Activated naive CD8-positive, alpha-beta T cell treated with anti-CD3 and anti-CD28 coated beads, Interleukin-2, amount 10 ng/mL, durations not matched to agents 7 days and 5 days (primary cell): Measurements from ENCODE around the gene JAZF1. TPM values are rescaled to one million over a fixed set of nuclear protein-coding genes. Genes with fewer than 3 reads are reported as not detected.
"Not testable (repeated sequence)": the region's sequence is repeated elsewhere in the genome, so short reads cannot be mapped to it uniquely, and the experiment has no call there.

Source experiments
- ATAC-seq: fragments of 150-1000 bp; cut with Tn5 transposase; one replicate; pipeline ENCODE4 v1.10.0; 2021; ENCODE audit warnings: low read depth, moderate library complexity
- POLR2A ChIA-PET: fragments of 350-600 bp; sonication (Branson Sonifier 250); formaldehyde crosslinking; loops from one replicate; lab custom pipeline; 2021; ENCODE audit warnings: antibody characterized with exemption; lab: Charles Lee
- DNase-seq: peaks from one replicate; pipeline ENCODE4 v3.0.0; 2021
- H3K27ac Mint-ChIP-seq: one replicate; pipeline ENCODE4 v1.8.0; 2022; ENCODE audit warnings: mild to moderate bottlenecking, mixed read lengths
- H3K27me3 Mint-ChIP-seq: one replicate; pipeline ENCODE4 v1.8.0; 2022; ENCODE audit warnings: mild to moderate bottlenecking, moderate library complexity, mixed read lengths
- H3K36me3 Mint-ChIP-seq: one replicate; pipeline ENCODE4 v1.8.0; 2021; ENCODE audit warnings: mild to moderate bottlenecking, mixed read lengths
- H3K4me1 Mint-ChIP-seq: one replicate; pipeline ENCODE4 v1.8.0; 2021; ENCODE audit warnings: mixed read lengths
- H3K4me3 Mint-ChIP-seq: one replicate; pipeline ENCODE4 v1.8.0; 2022; ENCODE audit warnings: mild to moderate bottlenecking, moderate library complexity, mixed read lengths
- H3K9me3 Mint-ChIP-seq: one replicate; pipeline ENCODE4 v1.8.0; 2021; ENCODE audit warnings: mixed read lengths
- total RNA-seq, 2 experiments: library from RNA; stranded (reverse); gene quantifications; one replicate each; pipeline ENCODE4 v1.2.3, GENCODE V29; 2021

Gene JAZF1
- total RNA-seq, 2 experiments from 2014 or later: 4.4 to 4.7 TPM

DNA sequence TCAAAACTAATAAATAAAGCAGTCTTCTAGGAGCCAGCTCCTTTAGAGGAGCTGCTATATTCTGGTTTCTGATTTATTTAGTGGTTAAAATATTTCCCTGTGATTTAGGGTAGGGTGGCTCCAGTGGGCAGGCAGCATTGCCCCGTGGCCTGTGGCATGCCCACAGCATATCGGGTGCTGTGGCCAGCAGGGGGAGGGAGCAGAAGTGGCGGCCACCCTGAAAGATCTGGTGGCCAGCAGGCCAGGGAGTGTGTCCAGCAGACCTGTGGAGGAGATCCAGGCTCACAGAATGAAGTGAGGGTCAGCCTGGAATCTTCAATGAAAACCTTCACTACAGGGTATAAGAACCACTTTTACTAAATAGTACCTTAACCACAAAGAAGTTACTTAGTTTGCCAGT is 251.5 kb downstream of the JAZF1 start:
- Mint-ChIP-seq H3K27ac (no peak overlapping the region), H3K36me3 (no peaks in the 10 kb centered on the region), H3K27me3 (peaks cover 2% of the 10 kb centered on the region), H3K4me1 (peaks cover 5% of the 10 kb centered on the region), H3K9me3 (no peaks in the 10 kb centered on the region), H3K4me3 (no peak overlapping the region)
- DNase-seq (no peak), ATAC-seq (no peak)
- POLR2A ChIA-PET: no interaction called here

DNA sequence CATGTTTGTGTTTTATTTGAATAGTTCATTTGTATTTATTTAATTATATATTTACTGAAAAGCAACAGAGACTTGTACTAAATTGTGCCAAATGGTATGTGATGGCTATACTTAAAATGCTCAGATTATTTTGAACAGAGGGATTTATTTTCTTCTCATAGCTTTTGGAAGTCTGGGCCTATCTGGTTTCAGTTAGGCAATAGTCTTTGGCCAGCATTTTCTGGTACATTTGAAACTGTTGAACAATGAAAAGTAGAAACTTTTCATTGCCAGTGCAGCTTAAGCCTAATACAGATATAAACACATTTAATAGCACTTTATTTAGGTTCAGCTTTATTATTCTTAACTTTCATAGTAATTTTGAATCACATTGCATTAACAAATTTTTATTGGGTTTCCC is 252.6 kb downstream of the JAZF1 start:
- ATAC-seq: no peak
- Mint-ChIP-seq H3K4me1 (peaks cover 3% of the 10 kb centered on the region), H3K27me3 (peaks cover 2% of the 10 kb centered on the region), H3K4me3 (no peak overlapping the region), H3K9me3 (no peaks in the 10 kb centered on the region), H3K27ac (no peak overlapping the region), H3K36me3 (no peaks in the 10 kb centered on the region)
- no peak for DNase-seq
- POLR2A ChIA-PET: no interaction called here

DNA sequence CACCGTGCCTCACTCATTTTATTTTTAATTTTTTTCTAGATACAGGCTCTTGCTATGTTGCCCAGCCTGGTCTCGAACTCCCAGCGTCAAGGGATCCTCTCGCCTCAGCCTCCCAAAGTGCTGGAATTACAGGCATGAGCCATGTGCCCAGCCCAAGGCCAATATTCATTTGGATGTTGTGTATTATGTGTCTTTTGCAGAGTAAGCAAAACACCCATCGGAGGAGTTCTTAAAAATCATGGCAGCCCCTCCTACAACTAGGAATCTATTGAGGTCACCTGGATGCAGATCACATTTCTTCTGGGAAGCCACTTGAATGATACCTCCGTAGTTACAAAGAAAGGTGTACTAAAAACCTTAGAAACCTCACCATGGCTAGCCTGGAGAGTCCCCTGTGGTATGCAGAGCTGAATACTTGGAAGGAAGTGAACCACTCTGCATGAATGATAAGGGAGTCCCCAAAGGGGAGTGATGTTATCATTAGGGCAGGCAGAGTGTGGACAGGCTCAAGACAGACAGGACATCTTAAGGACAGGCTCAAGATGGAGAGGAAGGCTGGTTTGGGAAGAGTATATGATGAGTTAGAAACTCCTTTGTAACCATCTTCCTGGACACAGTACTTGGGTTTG is 254.9 kb downstream of the JAZF1 start:
- no peak overlapping the region for H3K4me3 Mint-ChIP-seq
- no peak for ATAC-seq

DNA sequence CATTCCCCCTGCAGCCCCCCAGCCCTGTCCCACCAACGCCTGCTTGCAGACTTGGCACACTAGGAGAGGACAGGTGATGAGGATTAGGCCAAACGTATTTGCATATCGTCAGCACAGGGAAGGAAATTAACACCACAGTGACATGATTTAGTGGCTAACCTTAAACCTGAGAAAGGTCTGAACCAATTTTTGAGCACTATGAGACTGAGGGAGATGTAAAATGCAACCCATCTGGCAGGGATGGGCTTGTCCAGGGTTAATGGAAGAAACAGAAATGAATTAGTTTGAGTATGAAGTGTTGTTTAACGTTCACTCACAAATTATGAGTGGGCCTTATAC is 257.0 kb downstream of the JAZF1 start:
- peaks cover 3% of the 10 kb centered on the region for H3K4me1 Mint-ChIP-seq
- no peak overlapping the region for H3K27ac Mint-ChIP-seq
- POLR2A ChIA-PET: no interaction called here

More for the DNA sequence above, 254.9 kb downstream of the JAZF1 start:
- POLR2A ChIA-PET: no interaction called here
- H3K27me3 Mint-ChIP-seq: peaks cover 2% of the 10 kb centered on the region
- H3K9me3 Mint-ChIP-seq: no peaks in the 10 kb centered on the region
- no peaks in the 10 kb centered on the region for H3K36me3 Mint-ChIP-seq
- H3K4me1 Mint-ChIP-seq: peaks cover 3% of the 10 kb centered on the region
- no peak overlapping the region for H3K27ac Mint-ChIP-seq
- DNase-seq: no peak

DNA sequence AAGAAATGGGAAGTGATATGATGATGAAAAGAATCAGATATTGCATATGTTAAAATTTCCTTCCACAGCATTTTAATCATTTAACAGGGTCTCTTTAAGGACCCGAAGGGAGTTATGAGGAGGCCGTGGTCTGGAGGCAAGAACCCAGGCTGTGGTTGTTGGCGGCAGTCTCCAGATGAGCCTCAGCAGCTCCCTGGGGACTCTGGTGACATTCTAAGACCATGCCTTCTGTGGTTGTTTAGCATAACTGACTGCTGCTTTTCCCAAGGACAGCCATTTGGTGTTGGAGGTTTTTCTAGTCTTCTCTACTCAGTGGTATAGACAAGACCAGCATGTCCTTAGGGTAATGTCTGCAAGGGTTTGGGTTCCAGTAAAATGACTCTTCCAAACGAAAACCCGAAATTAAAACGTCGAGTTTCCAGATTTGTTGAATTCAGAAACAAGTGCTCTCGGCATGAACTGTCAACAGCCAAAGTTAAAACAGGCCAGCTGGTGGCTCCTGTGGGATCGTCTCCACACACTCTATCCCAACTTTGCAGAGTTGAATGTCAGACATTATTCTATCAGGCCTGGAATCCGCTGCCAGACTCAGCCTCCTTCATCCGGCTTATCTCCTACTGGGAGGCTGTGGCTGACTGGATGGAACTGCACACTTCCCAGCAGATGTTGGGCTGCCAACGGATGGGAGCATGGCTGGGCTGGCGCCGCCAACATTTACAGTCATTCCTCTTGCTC is 257.5 kb downstream of the JAZF1 start:
- Mint-ChIP-seq H3K27ac (no peak overlapping the region), H3K4me3 (no peak overlapping the region), H3K36me3 (no peaks in the 10 kb centered on the region), H3K9me3 (no peaks in the 10 kb centered on the region), H3K27me3 (no peaks in the 10 kb centered on the region), H3K4me1 (peaks cover 3% of the 10 kb centered on the region)
- no peak for ATAC-seq
- DNase-seq: no peak
- POLR2A ChIA-PET: no interaction called here

More for the DNA sequence above, 257.0 kb downstream of the JAZF1 start:
- DNase-seq: no peak
- Mint-ChIP-seq H3K27me3 (no peaks in the 10 kb centered on the region), H3K9me3 (no peaks in the 10 kb centered on the region), H3K36me3 (no peaks in the 10 kb centered on the region), H3K4me3 (no peak overlapping the region)
- no peak for ATAC-seq

DNA sequence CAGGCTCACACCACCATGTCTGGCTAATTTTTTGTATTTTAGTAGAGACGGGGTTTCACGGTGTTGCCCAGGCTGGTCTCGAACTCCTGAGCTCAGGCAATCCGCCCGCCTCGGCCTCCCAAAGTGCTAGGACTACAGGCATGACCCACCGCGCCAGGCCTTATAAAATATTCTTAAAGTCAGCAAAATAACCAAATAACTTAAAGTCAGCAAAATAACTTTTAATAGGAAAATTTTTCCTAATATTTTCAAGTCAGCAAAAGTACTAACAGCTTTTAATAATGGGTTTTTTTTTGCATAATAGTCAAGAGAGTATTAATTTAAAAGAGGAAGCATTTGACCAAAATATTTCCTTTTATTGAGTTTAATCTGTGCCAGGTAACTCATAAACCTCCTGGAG is 258.2 kb downstream of the JAZF1 start:
- H3K9me3 Mint-ChIP-seq, POLR2A ChIA-PET, DNase-seq, H3K36me3 Mint-ChIP-seq, ATAC-seq, H3K27ac Mint-ChIP-seq, H3K4me3 Mint-ChIP-seq, H3K27me3 Mint-ChIP-seq, H3K4me1 Mint-ChIP-seq: not testable (repeated sequence)

DNA sequence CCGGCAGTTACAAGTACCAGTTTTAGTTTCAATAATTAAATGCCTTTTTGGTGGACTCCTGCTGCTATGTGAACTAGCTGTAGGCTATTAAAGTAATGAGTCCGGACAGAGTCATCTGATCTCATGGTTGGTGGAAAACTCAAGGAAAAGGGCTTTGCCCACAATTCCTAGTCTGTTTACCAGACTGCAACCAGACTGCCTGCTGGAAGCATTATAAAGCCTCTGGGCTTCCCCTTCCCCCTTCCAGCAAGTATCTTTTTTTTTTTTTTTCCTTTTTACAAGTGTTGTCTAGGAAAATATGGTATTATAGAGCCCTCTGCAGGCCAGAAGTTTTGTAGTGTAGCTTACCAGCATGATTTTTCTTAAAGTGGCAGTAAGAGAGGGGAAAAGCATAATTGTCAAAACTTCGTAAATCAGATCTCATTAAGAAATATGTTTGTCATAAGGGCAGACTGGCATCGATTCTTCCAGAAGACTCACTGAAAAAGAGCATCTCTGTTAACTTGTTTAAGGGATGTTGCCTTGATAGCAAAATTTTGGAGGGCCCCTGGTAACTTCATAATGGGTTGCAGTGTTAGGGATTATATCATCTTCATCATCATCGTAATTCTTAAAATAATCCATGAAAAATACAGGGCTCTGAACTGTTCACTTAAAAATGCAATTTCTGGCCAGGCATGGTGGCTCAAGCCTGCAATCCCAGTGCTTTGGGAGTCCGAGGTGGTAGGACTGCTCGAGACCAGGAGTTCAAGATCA is 259.3 kb downstream of the JAZF1 start:
- Mint-ChIP-seq H3K27me3 (no peaks in the 10 kb centered on the region), H3K4me3 (no peak overlapping the region), H3K4me1 (peaks cover 3% of the 10 kb centered on the region), H3K27ac (no peak overlapping the region), H3K9me3 (no peaks in the 10 kb centered on the region), H3K36me3 (no peaks in the 10 kb centered on the region)
- ATAC-seq (peak; percentile 26), DNase-seq (no peak)
- POLR2A ChIA-PET: interaction anchor here (0.7 kb wide), 1 partner anchor 182 kb away, joined by 3 read pairs; no protein-coding TSS in a partner anchor

DNA sequence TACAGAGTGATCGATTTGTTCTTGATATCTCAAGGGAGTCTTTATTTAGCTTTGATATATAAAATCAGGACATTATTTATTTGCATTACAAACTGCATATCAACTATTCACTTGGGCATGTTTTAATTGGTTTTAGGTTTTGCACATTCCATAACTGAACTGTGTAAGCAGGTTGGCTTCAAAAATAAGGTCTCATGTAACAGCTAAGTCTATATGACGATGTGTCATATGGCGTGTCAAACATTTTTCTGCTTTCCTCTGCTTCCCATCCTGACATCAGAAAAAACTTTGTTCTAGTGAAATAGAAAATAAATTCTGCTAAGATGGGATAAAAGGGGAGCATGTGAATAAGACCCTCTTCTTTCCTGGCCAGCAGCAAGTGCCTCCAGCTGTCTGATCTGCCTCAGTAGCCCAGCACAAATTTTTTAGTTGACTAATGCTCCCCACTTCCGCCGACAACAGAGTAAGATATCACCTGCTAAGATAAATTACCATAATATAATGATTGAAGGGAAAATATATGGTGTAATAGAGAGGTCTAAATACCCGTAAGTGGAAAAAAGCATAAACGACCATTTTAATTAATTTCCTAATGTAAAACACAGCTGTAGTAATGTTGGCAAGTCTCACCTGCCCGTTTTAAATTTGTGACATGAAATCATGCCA is 260.2 kb downstream of the JAZF1 start:
- ATAC-seq: no peak
- no peaks in the 10 kb centered on the region for H3K4me1 Mint-ChIP-seq

DNA sequence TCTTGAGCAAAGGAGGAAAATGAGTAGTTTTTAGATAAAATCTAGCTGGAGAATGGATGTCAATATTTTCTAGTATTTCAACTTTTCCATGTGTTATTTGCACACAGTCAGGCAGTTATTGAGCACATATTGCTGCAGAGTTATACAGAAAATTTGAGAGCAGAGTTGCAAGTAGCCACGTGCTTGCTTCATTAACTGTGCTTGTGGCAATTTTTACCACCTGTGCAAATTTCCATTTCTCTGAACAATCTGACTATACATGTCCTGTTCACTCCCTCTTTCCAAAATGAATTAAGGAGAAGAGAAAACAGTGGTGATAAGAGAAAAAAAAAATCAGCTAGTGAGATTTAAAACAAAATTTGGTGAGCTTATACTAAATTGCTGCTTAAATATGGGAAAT is 262.1 kb downstream of the JAZF1 start:
- POLR2A ChIA-PET: no interaction called here
- Mint-ChIP-seq H3K4me3 (no peak overlapping the region), H3K27me3 (peaks cover 2% of the 10 kb centered on the region)

More for the DNA sequence above, 260.2 kb downstream of the JAZF1 start:
- no peak overlapping the region for H3K27ac Mint-ChIP-seq
- H3K4me3 Mint-ChIP-seq: no peak overlapping the region
- POLR2A ChIA-PET: interaction anchor here (0.7 kb wide), 1 partner anchor 181 kb away, joined by 3 read pairs; no protein-coding TSS in a partner anchor
- no peaks in the 10 kb centered on the region for H3K27me3 Mint-ChIP-seq
- no peaks in the 10 kb centered on the region for H3K9me3 Mint-ChIP-seq
- DNase-seq: no peak
- no peaks in the 10 kb centered on the region for H3K36me3 Mint-ChIP-seq

DNA sequence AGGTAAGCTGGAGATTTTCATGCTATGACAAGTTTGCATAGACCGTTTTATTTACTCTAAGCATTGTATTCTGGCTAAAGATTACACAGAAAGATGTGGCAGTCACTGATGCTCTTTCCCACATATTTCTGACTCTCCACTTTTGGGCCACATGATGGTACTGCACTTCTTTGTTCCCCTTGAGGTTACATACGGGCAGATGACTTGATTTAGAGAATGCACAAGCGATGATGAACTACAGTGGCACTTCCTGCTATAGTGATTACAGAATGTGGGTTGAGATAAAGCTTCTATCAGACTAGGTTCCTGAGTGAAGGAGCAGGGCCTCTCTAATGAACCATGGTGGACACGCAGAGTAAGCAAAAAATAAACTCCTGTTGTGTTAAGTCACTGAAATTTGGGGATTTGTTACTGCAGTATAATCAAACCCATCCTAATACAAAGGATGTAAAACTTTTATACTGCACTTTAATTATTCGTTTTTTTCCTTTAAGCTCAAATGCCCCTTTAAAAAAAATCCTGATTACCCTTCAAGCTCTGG is 262.8 kb downstream of the JAZF1 start:
- Mint-ChIP-seq H3K9me3 (no peaks in the 10 kb centered on the region), H3K27me3 (peaks cover 2% of the 10 kb centered on the region), H3K36me3 (no peaks in the 10 kb centered on the region), H3K27ac (no peak overlapping the region), H3K4me3 (no peak overlapping the region), H3K4me1 (no peaks in the 10 kb centered on the region)
- DNase-seq (no peak), ATAC-seq (no peak)
- POLR2A ChIA-PET: no interaction called here

More for the DNA sequence above, 262.1 kb downstream of the JAZF1 start:
- ATAC-seq (no peak), DNase-seq (no peak)
- Mint-ChIP-seq H3K4me1 (no peaks in the 10 kb centered on the region), H3K36me3 (no peaks in the 10 kb centered on the region), H3K9me3 (no peaks in the 10 kb centered on the region), H3K27ac (no peak overlapping the region)

DNA sequence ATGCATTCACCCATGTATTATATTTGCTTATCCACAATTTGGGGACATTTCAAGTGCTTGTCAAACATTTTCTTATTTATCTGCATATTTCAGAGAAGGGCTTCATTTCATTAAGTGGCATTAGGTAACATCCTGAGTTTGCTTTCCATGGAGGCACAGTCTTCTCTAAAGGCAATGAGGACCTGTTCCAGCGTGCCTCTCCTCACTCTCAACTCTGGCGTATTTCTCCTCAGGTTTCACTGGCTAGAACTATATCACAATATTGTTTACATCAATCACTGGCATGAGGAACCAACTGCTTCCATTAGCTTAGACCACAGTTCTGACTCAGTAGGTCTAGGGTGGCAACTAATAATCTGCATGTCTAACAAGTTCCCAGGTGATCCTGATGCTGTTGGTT is 263.5 kb downstream of the JAZF1 start:
- ATAC-seq (no peak), DNase-seq (no peak)
- POLR2A ChIA-PET: no interaction called here
- H3K9me3 Mint-ChIP-seq: no peaks in the 10 kb centered on the region
- no peaks in the 10 kb centered on the region for H3K4me1 Mint-ChIP-seq
- H3K27me3 Mint-ChIP-seq: peaks cover 2% of the 10 kb centered on the region
- no peaks in the 10 kb centered on the region for H3K36me3 Mint-ChIP-seq
- no peak overlapping the region for H3K4me3 Mint-ChIP-seq
- H3K27ac Mint-ChIP-seq: no peak overlapping the region

DNA sequence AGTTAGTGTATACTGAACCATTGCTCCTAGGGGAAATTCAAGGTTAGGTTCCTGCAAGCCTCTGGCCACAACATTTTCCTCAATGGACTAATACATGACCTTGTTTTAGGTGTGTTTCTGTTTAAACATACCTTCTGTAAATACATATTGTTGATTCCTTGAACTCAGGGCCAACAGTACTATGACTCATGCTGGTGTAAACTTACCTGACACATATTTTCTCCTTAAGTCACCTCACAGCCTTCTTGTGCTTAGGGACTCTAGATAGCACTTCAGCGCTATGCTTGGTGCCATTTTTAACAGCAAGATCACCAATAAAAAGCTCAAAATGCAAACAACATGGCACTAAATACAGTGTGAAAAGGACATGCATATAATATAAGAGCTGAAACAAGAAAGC is 264.2 kb downstream of the JAZF1 start:
- Mint-ChIP-seq H3K27me3 (peaks cover 2% of the 10 kb centered on the region), H3K4me1 (no peaks in the 10 kb centered on the region), H3K27ac (no peak overlapping the region), H3K36me3 (no peaks in the 10 kb centered on the region), H3K4me3 (no peak overlapping the region), H3K9me3 (no peaks in the 10 kb centered on the region)
- POLR2A ChIA-PET: no interaction called here
- no peak for DNase-seq
- no peak for ATAC-seq

DNA sequence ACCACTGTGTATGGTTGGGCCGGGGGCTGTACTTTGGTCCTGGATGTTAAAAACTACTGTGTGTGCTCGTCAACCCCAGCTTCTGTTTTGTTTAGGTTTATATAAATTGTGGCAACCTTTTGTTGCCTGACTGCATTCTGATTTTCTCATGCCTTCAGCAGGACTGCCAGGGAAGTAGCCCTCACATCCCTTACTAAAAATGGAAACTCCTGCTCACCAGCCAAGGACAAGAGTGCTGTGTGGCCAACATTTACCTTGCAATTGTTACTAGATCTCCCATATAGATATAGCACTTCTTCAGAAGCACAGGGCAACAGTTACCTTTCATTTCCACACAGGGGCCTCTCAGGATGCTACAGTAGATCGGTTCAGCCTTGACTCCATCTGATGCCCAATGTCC is 266.2 kb downstream of the JAZF1 start:
- no peaks in the 10 kb centered on the region for H3K36me3 Mint-ChIP-seq
- DNase-seq: no peak
- ATAC-seq: no peak
- H3K4me1 Mint-ChIP-seq: no peaks in the 10 kb centered on the region
- POLR2A ChIA-PET: no interaction called here
- H3K27me3 Mint-ChIP-seq: peaks cover 2% of the 10 kb centered on the region
- no peak overlapping the region for H3K4me3 Mint-ChIP-seq
- no peak overlapping the region for H3K27ac Mint-ChIP-seq
- no peaks in the 10 kb centered on the region for H3K9me3 Mint-ChIP-seq
